HepG2 (cell line): ENCODE data around the gene CDHR4. TPM values are rescaled to one million over a fixed set of nuclear protein-coding genes. Genes with fewer than 3 reads are reported as not detected.

Experiments
- ATF7-NPFF ChIP-seq: sonication (generic); formaldehyde crosslinking; IDR thresholded peaks from 2 replicates; pipeline ENCODE4 v1.8.1; 2023; ENCODE audit warnings: mild to moderate bottlenecking, low read depth, missing genetic modification reagents, moderate library complexity
- EHMT2 ChIP-seq: fragments of 200-600 bp; sonication (generic); IDR thresholded peaks from 2 replicates; pipeline ENCODE4 v1.7.0; 2017; ENCODE audit warnings: antibody characterized with exemption, low read depth, low read length, borderline replicate concordance
- GZF1 ChIP-seq: sonication (generic); formaldehyde crosslinking; IDR thresholded peaks from 2 replicates; pipeline ENCODE4 v1.5.1; 2020; ENCODE audit warnings: mild to moderate bottlenecking, missing genetic modification reagents
- HMG20B ChIP-seq: conservative IDR thresholded peaks from 2 replicates; pipeline ENCODE4 v1.6.1; 2016; ENCODE audit warnings: missing genetic modification reagents, missing compliant biosample characterization
- MAZ ChIP-seq, 2 experiments: sonication (generic) in 1 of 2; formaldehyde crosslinking in 1 of 2; IDR thresholded peaks; 2 replicates each; pipeline versions ENCODE4 v1.5.0 to v1.6.1; 2012 to 2020; ENCODE audit warnings: low read depth in 2 of 2, mild to moderate bottlenecking in 2 of 2, borderline replicate concordance in 1 of 2, improper control_type of control experiment in 1 of 2, low read length in 1 of 2, missing genetic modification reagents in 1 of 2, moderate library complexity in 1 of 2
- MBNL3 ChIP-seq: fragments of 250-450 bp; sonication (Bioruptor Pico); conservative IDR thresholded peaks from 2 replicates; pipeline ENCODE4 v1.8.0; 2022; ENCODE audit warnings: mild to moderate bottlenecking, inconsistent platforms
- NONO ChIP-seq, 2 experiments: fragments of 450-650 bp in 1 of 2; sonication (generic) in 1 of 2; formaldehyde crosslinking in 1 of 2; IDR thresholded peaks in 1 of 2; conservative IDR thresholded peaks in 1 of 2; 2 replicates each; pipeline versions ENCODE4 v1.6.1 to v1.8.0; 2017 to 2022; ENCODE audit warnings: mild to moderate bottlenecking in 1 of 2, missing genetic modification reagents in 1 of 2, moderate library complexity in 1 of 2
- RCOR2 ChIP-seq: IDR thresholded peaks from 2 replicates; pipeline ENCODE4 v1.6.1; 2016; ENCODE audit warnings: missing biosample characterization, missing genetic modification reagents
- RFX1 ChIP-seq: fragments of 450-650 bp; IDR thresholded peaks from 2 replicates; pipeline ENCODE4 v1.6.1; 2017
- SAP130 ChIP-seq: IDR thresholded peaks from 2 replicates; pipeline ENCODE4 v1.6.1; 2016; ENCODE audit warnings: low read depth
- SIX4 ChIP-seq: sonication (generic); formaldehyde crosslinking; IDR thresholded peaks from 2 replicates; pipeline ENCODE4 v1.4.0; 2020; ENCODE audit warnings: missing genetic modification reagents
- SPEN ChIP-seq: sonication (generic); formaldehyde crosslinking; IDR thresholded peaks from 2 replicates; pipeline ENCODE4 v1.5.1; 2020; ENCODE audit warnings: low read depth, mild to moderate bottlenecking, missing genetic modification reagents
- TBX3 ChIP-seq: fragments of 450-650 bp; IDR thresholded peaks from 2 replicates; pipeline ENCODE4 v1.6.1; 2017; ENCODE audit warnings: antibody characterized with exemption, mild to moderate bottlenecking, inconsistent platforms, borderline replicate concordance
- ZKSCAN1 ChIP-seq: fragments of 150-350 bp; IDR thresholded peaks from 2 replicates; pipeline ENCODE4 v1.6.1; 2014; ENCODE audit warnings: low read length
- ZNF547 ChIP-seq: sonication (generic); formaldehyde crosslinking; IDR thresholded peaks from 2 replicates; pipeline ENCODE4 v1.5.1; 2020; ENCODE audit warnings: mild to moderate bottlenecking, missing genetic modification reagents
- ZNF652 ChIP-seq: IDR thresholded peaks from 2 replicates; pipeline ENCODE4 v1.6.1; 2016; ENCODE audit warnings: low read depth, borderline replicate concordance
- ZSCAN29 ChIP-seq: sonication (generic); formaldehyde crosslinking; conservative IDR thresholded peaks from 2 replicates; pipeline ENCODE4 v1.4.0; 2020; ENCODE audit warnings: mild to moderate bottlenecking, missing genetic modification reagents
- polyA plus RNA-seq, 8 experiments: library from polyadenylated mRNA; depleted of rRNA in 3 of 8; stranded (reverse) in 7 of 8; unstranded in 1 of 8; fragments of >200 nt; fragmentation: Illumina TruSeq in 4 of 8; extraction: Trizol in 4 of 8; gene quantifications; 2 replicates each; pipeline versions ENCODE4 v1.2.1 to v1.2.3, GENCODE V29; 2011 to 2016; ENCODE audit warnings: low read depth in 4 of 8, missing spikeins in 1 of 8, mixed read lengths in 1 of 8; ENCODE audit not compliant: insufficient read depth in 1 of 8
- total RNA-seq, 5 experiments: library from RNA; depleted of rRNA; stranded (reverse); fragments of >200 nt; fragmentation: Illumina TruSeq; extraction: Trizol; gene quantifications; 2 replicates each; pipeline ENCODE4 v1.2.3, GENCODE V29; 2016; ENCODE audit warnings: low read depth in 1 of 5
- TF ChIP-seq, protein P1 (sequence below): sonication (generic); formaldehyde crosslinking; IDR thresholded peaks from 2 replicates; pipeline ENCODE4 v1.4.0; 2020; ENCODE audit warnings: mild to moderate bottlenecking, missing genetic modification reagents
- TF ChIP-seq, protein P2 (sequence below): sonication (generic); formaldehyde crosslinking; IDR thresholded peaks from 2 replicates; pipeline ENCODE4 v1.4.0; 2020; ENCODE audit warnings: missing genetic modification reagents
- TF ChIP-seq, protein P3 (sequence below): sonication (generic); formaldehyde crosslinking; IDR thresholded peaks from 2 replicates; pipeline ENCODE4 v1.5.0; 2020; ENCODE audit warnings: missing genetic modification reagents, mild to moderate bottlenecking, borderline replicate concordance
- TF ChIP-seq, protein P4 (sequence below): sonication (generic); formaldehyde crosslinking; IDR thresholded peaks from 2 replicates; pipeline ENCODE4 v1.4.0; 2020; ENCODE audit warnings: mild to moderate bottlenecking, missing genetic modification reagents, borderline replicate concordance

Gene CDHR4
- total and polyA plus RNA-seq, 2 of the 13 experiments (the other 11 are each of a cell fraction or from before 2014, with no cell fraction given): 0.21 TPM; not detected in 1

DNA sequence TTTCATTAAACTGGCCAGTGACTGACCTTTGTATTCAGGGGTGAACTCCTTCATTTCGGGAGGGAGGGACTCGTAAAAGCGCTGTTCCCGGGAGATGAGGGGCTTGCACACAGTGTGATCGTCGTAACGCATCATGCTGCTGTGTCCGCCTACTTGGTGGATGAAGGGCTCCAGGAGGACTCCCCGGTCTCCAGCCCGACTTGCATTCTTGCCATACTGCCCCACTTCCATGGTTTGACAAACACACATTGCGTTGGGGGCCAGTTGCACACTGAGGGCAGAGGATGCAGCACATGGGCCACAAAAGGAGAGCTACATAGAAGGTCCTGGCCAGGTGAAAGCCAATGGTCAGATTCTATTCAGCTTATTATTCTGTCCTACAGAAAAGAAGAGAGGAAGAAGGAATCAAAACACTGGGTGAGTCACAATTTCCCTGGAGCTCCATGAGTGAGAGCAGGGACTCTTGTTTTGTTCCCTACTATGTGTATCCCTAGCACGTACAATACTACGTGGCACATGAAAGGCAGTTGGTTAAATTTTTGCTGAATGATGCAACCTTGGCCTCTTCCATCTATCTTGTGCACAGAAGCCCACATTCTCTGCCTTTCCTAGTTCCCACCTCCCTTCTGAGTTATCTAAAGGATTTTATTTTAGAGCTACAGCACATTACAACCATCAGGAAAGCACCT, 51.7 kb downstream of the CDHR4 start (continued):
- TF ChIP-seq ZSCAN29 (CRISPR knock-in tag): no peak
- TF ChIP-seq, protein P1, sequence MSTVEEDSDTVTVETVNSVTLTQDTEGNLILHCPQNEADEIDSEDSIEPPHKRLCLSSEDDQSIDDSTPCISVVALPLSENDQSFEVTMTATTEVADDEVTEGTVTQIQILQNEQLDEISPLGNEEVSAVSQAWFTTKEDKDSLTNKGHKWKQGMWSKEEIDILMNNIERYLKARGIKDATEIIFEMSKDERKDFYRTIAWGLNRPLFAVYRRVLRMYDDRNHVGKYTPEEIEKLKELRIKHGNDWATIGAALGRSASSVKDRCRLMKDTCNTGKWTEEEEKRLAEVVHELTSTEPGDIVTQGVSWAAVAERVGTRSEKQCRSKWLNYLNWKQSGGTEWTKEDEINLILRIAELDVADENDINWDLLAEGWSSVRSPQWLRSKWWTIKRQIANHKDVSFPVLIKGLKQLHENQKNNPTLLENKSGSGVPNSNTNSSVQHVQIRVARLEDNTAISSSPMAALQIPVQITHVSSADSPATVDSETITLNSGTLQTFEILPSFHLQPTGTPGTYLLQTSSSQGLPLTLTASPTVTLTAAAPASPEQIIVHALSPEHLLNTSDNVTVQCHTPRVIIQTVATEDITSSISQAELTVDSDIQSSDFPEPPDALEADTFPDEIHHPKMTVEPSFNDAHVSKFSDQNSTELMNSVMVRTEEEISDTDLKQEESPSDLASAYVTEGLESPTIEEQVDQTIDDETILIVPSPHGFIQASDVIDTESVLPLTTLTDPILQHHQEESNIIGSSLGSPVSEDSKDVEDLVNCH (CRISPR knock-in tag): no peak
- no peak for TF ChIP-seq RCOR2 (CRISPR knock-in tag)
- no peak for TF ChIP-seq HMG20B (CRISPR knock-in tag)
- no peak for TF ChIP-seq NONO (IDR thresholded peaks at IDR 0.05)
- no peak for TF ChIP-seq NONO (CRISPR knock-in tag; conservative IDR thresholded peaks at IDR 0.05)
- no peak for TF ChIP-seq ZNF547
- TF ChIP-seq MBNL3 (CRISPR knock-in tag): no peak
- no peak for TF ChIP-seq GZF1 (CRISPR knock-in tag)
- TF ChIP-seq EHMT2: no peak
- TF ChIP-seq ZKSCAN1: peak; percentile 97
- no peak for TF ChIP-seq RFX1
- no peak for TF ChIP-seq SPEN (CRISPR knock-in tag)
- no peak for TF ChIP-seq ZNF652 (CRISPR knock-in tag)
- TF ChIP-seq TBX3: no peak
- TF ChIP-seq ATF7-NPFF (CRISPR knock-in tag): no peak
- peak; percentile 52 for TF ChIP-seq SAP130 (CRISPR knock-in tag)
- TF ChIP-seq, protein P2, sequence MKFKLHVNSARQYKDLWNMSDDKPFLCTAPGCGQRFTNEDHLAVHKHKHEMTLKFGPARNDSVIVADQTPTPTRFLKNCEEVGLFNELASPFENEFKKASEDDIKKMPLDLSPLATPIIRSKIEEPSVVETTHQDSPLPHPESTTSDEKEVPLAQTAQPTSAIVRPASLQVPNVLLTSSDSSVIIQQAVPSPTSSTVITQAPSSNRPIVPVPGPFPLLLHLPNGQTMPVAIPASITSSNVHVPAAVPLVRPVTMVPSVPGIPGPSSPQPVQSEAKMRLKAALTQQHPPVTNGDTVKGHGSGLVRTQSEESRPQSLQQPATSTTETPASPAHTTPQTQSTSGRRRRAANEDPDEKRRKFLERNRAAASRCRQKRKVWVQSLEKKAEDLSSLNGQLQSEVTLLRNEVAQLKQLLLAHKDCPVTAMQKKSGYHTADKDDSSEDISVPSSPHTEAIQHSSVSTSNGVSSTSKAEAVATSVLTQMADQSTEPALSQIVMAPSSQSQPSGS (CRISPR knock-in tag): no peak
- no peak for TF ChIP-seq SIX4
- TF ChIP-seq, protein P3, sequence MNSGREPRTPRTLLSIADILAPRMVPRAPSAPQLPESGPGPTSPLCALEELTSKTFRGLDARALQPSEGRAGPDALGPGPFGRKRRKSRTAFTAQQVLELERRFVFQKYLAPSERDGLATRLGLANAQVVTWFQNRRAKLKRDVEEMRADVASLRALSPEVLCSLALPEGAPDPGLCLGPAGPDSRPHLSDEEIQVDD (CRISPR knock-in tag): no peak
- 0 out of 2 replicates have a peak, but pooled peaks have one; percentile 20 for TF ChIP-seq MAZ (IDR thresholded peaks at IDR 0.05; ENCODE audit: borderline replicate concordance, low read depth, low read length)
- no peak for TF ChIP-seq MAZ (CRISPR knock-in tag; IDR thresholded peaks at IDR 0.05; ENCODE audit: low read depth)
- TF ChIP-seq, protein P4, sequence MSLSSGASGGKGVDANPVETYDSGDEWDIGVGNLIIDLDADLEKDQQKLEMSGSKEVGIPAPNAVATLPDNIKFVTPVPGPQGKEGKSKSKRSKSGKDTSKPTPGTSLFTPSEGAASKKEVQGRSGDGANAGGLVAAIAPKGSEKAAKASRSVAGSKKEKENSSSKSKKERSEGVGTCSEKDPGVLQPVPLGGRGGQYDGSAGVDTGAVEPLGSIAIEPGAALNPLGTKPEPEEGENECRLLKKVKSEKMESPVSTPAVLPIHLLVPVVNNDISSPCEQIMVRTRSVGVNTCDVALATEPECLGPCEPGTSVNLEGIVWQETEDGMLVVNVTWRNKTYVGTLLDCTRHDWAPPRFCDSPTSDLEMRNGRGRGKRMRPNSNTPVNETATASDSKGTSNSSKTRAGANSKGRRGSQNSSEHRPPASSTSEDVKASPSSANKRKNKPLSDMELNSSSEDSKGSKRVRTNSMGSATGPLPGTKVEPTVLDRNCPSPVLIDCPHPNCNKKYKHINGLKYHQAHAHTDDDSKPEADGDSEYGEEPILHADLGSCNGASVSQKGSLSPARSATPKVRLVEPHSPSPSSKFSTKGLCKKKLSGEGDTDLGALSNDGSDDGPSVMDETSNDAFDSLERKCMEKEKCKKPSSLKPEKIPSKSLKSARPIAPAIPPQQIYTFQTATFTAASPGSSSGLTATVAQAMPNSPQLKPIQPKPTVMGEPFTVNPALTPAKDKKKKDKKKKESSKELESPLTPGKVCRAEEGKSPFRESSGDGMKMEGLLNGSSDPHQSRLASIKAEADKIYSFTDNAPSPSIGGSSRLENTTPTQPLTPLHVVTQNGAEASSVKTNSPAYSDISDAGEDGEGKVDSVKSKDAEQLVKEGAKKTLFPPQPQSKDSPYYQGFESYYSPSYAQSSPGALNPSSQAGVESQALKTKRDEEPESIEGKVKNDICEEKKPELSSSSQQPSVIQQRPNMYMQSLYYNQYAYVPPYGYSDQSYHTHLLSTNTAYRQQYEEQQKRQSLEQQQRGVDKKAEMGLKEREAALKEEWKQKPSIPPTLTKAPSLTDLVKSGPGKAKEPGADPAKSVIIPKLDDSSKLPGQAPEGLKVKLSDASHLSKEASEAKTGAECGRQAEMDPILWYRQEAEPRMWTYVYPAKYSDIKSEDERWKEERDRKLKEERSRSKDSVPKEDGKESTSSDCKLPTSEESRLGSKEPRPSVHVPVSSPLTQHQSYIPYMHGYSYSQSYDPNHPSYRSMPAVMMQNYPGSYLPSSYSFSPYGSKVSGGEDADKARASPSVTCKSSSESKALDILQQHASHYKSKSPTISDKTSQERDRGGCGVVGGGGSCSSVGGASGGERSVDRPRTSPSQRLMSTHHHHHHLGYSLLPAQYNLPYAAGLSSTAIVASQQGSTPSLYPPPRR (CRISPR knock-in tag): no peak
